ENCODE measurements around the gene STXBP1. TPM values are rescaled to one million over a fixed set of nuclear protein-coding genes. Genes with fewer than 3 reads are reported as not detected.

STXBP1 gene
- total and polyA plus RNA-seq, 2 of the 13 experiments (the other 11 are each of a cell fraction or from before 2014, with no cell fraction given), result 2.9 TPM

DNA sequence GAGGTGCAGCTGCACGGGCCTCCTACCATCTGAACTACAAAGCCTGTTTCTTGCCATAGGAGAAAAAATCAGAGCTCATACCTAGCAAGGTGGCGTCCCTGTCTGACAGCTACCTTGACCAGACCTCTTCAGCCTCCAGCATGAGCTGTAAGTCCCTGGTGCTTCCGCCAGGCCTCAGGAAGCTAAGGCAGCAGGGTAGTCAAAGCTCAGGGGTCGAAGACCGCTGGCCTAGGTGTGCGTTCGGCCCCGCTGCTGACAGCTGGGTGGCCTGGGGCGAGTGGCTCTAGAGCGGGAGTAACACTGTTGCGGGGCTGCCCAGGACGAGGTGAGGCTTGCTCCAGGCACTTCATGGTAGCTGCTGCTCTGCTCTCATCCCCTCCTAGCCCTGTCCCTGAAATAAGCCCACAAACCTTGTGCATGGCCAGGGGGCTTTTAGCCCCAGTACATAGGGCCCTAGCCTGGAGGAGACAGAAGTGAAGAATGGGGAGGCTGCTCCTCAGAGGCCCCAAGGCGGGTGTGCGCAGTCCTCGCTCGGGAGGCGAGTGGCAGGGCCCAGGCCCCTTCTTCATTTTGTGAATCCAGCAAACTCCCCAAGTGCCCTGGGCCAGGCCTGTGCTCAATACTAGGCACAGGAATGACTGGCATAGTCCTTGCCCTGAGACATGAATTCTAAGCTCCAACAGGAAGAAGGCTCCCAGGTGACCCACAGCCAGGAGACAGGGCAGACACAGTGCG, 117.6 kb downstream of the STXBP1 start (continued):
- TF ChIP-seq ZNF83 (CRISPR knock-in tag; IDR thresholded peaks at IDR 0.05; ENCODE audit: borderline replicate concordance), result no peak
- TF ChIP-seq HNF4A (CRISPR knock-in tag; IDR thresholded peaks at IDR 0.05), result peak; percentile 73
- TF ChIP-seq STAT5B (CRISPR knock-in tag; IDR thresholded peaks at IDR 0.05), result no peak
- TF ChIP-seq, protein P1, sequence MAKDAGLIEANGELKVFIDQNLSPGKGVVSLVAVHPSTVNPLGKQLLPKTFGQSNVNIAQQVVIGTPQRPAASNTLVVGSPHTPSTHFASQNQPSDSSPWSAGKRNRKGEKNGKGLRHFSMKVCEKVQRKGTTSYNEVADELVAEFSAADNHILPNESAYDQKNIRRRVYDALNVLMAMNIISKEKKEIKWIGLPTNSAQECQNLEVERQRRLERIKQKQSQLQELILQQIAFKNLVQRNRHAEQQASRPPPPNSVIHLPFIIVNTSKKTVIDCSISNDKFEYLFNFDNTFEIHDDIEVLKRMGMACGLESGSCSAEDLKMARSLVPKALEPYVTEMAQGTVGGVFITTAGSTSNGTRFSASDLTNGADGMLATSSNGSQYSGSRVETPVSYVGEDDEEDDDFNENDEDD (CRISPR knock-in tag; IDR thresholded peaks at IDR 0.05; ENCODE audit: borderline replicate concordance), result peak; percentile 30; the same call in 1 of the 2 replicates
- TF ChIP-seq, protein P2, sequence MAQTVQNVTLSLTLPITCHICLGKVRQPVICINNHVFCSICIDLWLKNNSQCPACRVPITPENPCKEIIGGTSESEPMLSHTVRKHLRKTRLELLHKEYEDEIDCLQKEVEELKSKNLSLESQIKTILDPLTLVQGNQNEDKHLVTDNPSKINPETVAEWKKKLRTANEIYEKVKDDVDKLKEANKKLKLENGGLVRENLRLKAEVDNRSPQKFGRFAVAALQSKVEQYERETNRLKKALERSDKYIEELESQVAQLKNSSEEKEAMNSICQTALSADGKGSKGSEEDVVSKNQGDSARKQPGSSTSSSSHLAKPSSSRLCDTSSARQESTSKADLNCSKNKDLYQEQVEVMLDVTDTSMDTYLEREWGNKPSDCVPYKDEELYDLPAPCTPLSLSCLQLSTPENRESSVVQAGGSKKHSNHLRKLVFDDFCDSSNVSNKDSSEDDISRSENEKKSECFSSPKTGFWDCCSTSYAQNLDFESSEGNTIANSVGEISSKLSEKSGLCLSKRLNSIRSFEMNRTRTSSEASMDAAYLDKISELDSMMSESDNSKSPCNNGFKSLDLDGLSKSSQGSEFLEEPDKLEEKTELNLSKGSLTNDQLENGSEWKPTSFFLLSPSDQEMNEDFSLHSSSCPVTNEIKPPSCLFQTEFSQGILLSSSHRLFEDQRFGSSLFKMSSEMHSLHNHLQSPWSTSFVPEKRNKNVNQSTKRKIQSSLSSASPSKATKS (CRISPR knock-in tag; IDR thresholded peaks at IDR 0.05), result no peak
- TF ChIP-seq ZNF749 (CRISPR knock-in tag; IDR thresholded peaks at IDR 0.05; ENCODE audit: borderline replicate concordance), result no peak
- TF ChIP-seq, protein P3, sequence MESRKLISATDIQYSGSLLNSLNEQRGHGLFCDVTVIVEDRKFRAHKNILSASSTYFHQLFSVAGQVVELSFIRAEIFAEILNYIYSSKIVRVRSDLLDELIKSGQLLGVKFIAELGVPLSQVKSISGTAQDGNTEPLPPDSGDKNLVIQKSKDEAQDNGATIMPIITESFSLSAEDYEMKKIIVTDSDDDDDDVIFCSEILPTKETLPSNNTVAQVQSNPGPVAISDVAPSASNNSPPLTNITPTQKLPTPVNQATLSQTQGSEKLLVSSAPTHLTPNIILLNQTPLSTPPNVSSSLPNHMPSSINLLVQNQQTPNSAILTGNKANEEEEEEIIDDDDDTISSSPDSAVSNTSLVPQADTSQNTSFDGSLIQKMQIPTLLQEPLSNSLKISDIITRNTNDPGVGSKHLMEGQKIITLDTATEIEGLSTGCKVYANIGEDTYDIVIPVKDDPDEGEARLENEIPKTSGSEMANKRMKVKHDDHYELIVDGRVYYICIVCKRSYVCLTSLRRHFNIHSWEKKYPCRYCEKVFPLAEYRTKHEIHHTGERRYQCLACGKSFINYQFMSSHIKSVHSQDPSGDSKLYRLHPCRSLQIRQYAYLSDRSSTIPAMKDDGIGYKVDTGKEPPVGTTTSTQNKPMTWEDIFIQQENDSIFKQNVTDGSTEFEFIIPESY (CRISPR knock-in tag; IDR thresholded peaks at IDR 0.05), result no peak
- TF ChIP-seq, protein P4, sequence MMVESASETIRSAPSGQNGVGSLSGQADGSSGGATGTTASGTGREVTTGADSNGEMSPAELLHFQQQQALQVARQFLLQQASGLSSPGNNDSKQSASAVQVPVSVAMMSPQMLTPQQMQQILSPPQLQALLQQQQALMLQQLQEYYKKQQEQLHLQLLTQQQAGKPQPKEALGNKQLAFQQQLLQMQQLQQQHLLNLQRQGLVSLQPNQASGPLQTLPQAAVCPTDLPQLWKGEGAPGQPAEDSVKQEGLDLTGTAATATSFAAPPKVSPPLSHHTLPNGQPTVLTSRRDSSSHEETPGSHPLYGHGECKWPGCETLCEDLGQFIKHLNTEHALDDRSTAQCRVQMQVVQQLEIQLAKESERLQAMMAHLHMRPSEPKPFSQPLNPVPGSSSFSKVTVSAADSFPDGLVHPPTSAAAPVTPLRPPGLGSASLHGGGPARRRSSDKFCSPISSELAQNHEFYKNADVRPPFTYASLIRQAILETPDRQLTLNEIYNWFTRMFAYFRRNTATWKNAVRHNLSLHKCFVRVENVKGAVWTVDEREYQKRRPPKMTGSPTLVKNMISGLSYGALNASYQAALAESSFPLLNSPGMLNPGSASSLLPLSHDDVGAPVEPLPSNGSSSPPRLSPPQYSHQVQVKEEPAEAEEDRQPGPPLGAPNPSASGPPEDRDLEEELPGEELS (CRISPR knock-in tag; IDR thresholded peaks at IDR 0.05), result no peak
- TF ChIP-seq SMAD1 (CRISPR knock-in tag; IDR thresholded peaks at IDR 0.05; ENCODE audit: borderline replicate concordance, low read depth), result no peak
- TF ChIP-seq POLR2G (IDR thresholded peaks at IDR 0.05; ENCODE audit: low read depth, low read length), result no peak
- no peak for TF ChIP-seq SNRNP70 (IDR thresholded peaks at IDR 0.05; ENCODE audit: low read depth, low read length)
- TF ChIP-seq, protein P5, sequence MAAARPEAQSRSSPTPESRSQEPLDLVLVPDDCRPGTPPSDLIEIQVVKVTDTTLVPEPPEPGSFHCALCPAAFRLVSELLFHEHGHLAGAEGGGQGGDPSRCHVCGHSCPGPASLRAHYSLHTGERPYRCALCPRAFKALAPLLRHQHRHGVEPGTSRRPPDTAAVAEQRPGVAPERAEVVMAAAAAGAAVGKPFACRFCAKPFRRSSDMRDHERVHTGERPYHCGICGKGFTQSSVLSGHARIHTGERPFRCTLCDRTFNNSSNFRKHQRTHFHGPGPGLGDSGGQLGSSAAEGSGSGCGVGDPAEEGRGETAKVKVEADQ (CRISPR knock-in tag; IDR thresholded peaks at IDR 0.05; ENCODE audit: borderline replicate concordance), result no peak
- TF ChIP-seq, protein P6, sequence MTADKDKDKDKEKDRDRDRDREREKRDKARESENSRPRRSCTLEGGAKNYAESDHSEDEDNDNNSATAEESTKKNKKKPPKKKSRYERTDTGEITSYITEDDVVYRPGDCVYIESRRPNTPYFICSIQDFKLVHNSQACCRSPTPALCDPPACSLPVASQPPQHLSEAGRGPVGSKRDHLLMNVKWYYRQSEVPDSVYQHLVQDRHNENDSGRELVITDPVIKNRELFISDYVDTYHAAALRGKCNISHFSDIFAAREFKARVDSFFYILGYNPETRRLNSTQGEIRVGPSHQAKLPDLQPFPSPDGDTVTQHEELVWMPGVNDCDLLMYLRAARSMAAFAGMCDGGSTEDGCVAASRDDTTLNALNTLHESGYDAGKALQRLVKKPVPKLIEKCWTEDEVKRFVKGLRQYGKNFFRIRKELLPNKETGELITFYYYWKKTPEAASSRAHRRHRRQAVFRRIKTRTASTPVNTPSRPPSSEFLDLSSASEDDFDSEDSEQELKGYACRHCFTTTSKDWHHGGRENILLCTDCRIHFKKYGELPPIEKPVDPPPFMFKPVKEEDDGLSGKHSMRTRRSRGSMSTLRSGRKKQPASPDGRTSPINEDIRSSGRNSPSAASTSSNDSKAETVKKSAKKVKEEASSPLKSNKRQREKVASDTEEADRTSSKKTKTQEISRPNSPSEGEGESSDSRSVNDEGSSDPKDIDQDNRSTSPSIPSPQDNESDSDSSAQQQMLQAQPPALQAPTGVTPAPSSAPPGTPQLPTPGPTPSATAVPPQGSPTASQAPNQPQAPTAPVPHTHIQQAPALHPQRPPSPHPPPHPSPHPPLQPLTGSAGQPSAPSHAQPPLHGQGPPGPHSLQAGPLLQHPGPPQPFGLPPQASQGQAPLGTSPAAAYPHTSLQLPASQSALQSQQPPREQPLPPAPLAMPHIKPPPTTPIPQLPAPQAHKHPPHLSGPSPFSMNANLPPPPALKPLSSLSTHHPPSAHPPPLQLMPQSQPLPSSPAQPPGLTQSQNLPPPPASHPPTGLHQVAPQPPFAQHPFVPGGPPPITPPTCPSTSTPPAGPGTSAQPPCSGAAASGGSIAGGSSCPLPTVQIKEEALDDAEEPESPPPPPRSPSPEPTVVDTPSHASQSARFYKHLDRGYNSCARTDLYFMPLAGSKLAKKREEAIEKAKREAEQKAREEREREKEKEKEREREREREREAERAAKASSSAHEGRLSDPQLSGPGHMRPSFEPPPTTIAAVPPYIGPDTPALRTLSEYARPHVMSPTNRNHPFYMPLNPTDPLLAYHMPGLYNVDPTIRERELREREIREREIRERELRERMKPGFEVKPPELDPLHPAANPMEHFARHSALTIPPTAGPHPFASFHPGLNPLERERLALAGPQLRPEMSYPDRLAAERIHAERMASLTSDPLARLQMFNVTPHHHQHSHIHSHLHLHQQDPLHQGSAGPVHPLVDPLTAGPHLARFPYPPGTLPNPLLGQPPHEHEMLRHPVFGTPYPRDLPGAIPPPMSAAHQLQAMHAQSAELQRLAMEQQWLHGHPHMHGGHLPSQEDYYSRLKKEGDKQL (CRISPR knock-in tag; IDR thresholded peaks at IDR 0.05; ENCODE audit: low read depth), result no peak
- no peak for TF ChIP-seq RAD51 (IDR thresholded peaks at IDR 0.05; ENCODE audit: borderline replicate concordance)

Measured in HepG2 (cell line).